SK-N-MC (cell line): ENCODE measurements around the gene NFIX.

Source experiments
- EZH2 ChIP-seq: fragments of 200-600 bp; sonication (generic); IDR thresholded peaks from one replicate; pipeline ENCODE4 v1.6.1; 2017; ENCODE audit warnings: antibody characterized with exemption
- FOXP2 ChIP-seq: optimal IDR thresholded peaks from 2 replicates; pipeline ENCODE3; 2011; ENCODE audit warnings: mild to moderate bottlenecking, moderate library complexity; ENCODE audit not compliant: insufficient read depth; ENCODE audit errors: extremely low read length, control extremely low read depth
- POLR2AphosphoS5 ChIP-seq: IDR thresholded peaks from 2 replicates; pipeline ENCODE4 v1.6.1; 2012; ENCODE audit warnings: mild to moderate bottlenecking, low read depth, low read length, borderline replicate concordance

DNA sequence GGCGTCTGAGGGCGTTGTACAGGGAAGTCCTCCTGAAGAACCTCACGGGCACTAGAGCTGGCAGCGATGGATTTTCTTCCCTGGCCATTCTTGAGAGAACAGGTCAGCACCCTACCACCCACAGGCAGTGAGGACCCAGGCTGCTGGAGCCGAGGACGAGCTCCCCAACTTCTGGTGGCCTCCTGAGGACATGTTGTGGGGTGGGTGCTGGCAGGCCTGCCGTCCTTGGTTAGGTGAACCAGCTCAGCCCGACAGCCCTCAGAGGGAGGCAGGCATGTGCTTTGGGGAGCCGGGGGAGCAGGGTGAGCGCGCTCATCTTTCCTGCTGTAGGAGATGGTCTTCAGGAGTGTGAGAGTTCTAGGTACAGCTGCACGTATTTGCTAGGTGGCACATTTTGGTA, 92.0 kb downstream of the NFIX start:
- TF ChIP-seq POLR2AphosphoS5, result no peak
- no peak for TF ChIP-seq EZH2
- no peak for TF ChIP-seq FOXP2
